ENCODE results near the gene FKTN.

The FKTN gene

GRCh38 chr9:105557804-105558610 is at the start of gene FKTN:
Gene FKTN (plus strand): TSS chr9:105558131. CDS start chr9:105575033, 16,902 bp downstream.
- ATAC-seq (ENCODE audit: insufficient read depth, low read depth) (peak; percentile 96), DNase-seq (peak; percentile 86)
- TF ChIP-seq CTCF (IDR thresholded peaks at IDR 0.05; ENCODE audit: borderline replicate concordance, extremely low read depth, low read length, poor library complexity, severe bottlenecking) (no peak), EZH2 (IDR thresholded peaks at IDR 0.05; ENCODE audit: borderline replicate concordance, low read depth, low read length, severe bottlenecking) (no peak)
- H3K27me3 ChIP-seq (ENCODE audit: insufficient read depth, low read length, poor library complexity), result no peaks in the 10 kb centered on the region
- no peaks in the 10 kb centered on the region for H4K20me1 ChIP-seq (ENCODE audit: insufficient read depth, low read length)
- peaks cover 11% of the 10 kb centered on the region for H3K9me3 ChIP-seq (ENCODE audit: insufficient read depth, low read length, severe bottlenecking)
- peak within 1 kb of the TSS; percentile 78 to 97 for H3K4me3 ChIP-seq (ENCODE audit: low read depth in 1 of 2, low read length in 2 of 2)
- peaks cover 21% of the 10 kb centered on the region for H3K4me1 ChIP-seq (ENCODE audit: insufficient read depth, low read length)
- peak within 1 kb of the TSS; percentile 86 for H3K27ac ChIP-seq (ENCODE audit: low read length)
- H3K36me3 ChIP-seq (ENCODE audit: insufficient read depth, low read length), result no peaks in the 10 kb centered on the region; the same call in 1 of the 2 replicates
- peak within 1 kb of the TSS; percentile 97 for H2AFZ ChIP-seq (ENCODE audit: low read depth, low read length)
- peak within 1 kb of the TSS; percentile 67 for H3K4me2 ChIP-seq (ENCODE audit: insufficient read depth, low read length)
- H3K79me2 ChIP-seq (ENCODE audit: insufficient read depth, low read length), result peaks cover 17% of the 10 kb centered on the region
- peak within 1 kb of the TSS; percentile 68 for H3K9ac ChIP-seq (ENCODE audit: low read depth, low read length)

GRCh38 chr9:105508530-105508929 is 49.4 kb upstream of the FKTN start:
- Histone ChIP-seq H4K20me1 (ENCODE audit: insufficient read depth, low read length) (no peaks in the 10 kb centered on the region), H3K36me3 (ENCODE audit: insufficient read depth, low read length) (no peaks in the 10 kb centered on the region), H3K9me3 (ENCODE audit: insufficient read depth, low read length, severe bottlenecking) (no peaks in the 10 kb centered on the region), H3K79me2 (ENCODE audit: insufficient read depth, low read length) (no peaks in the 10 kb centered on the region), H3K4me3 (ENCODE audit: low read depth in 1 of 2, low read length in 2 of 2) (no peak overlapping the region), H3K4me1 (ENCODE audit: insufficient read depth, low read length) (no peaks in the 10 kb centered on the region; the same call in 1 of the 2 replicates), H3K27me3 (ENCODE audit: insufficient read depth, low read length, poor library complexity) (no peaks in the 10 kb centered on the region), H3K27ac (ENCODE audit: low read length) (no peak overlapping the region), H2AFZ (ENCODE audit: low read depth, low read length) (no peak overlapping the region), H3K4me2 (ENCODE audit: insufficient read depth, low read length) (no peak overlapping the region), H3K9ac (ENCODE audit: low read depth, low read length) (no peak overlapping the region)
- TF ChIP-seq CTCF (IDR thresholded peaks at IDR 0.05; ENCODE audit: borderline replicate concordance, extremely low read depth, low read length, poor library complexity, severe bottlenecking) (no peak), EZH2 (IDR thresholded peaks at IDR 0.05; ENCODE audit: borderline replicate concordance, low read depth, low read length, severe bottlenecking) (no peak)
- DNase-seq (no peak), ATAC-seq (ENCODE audit: insufficient read depth, low read depth) (no peak)

GRCh38 chr9:105510024-105510423 is 47.9 kb upstream of the FKTN start:
- H3K27ac ChIP-seq (ENCODE audit: low read length), result no peak overlapping the region
- no peak overlapping the region for H3K4me2 ChIP-seq (ENCODE audit: insufficient read depth, low read length)

More at GRCh38 chr9:105510024-105510423, 47.9 kb upstream of the FKTN start:
- H3K27me3 ChIP-seq (ENCODE audit: insufficient read depth, low read length, poor library complexity), result no peaks in the 10 kb centered on the region
- H4K20me1 ChIP-seq (ENCODE audit: insufficient read depth, low read length), result no peaks in the 10 kb centered on the region
- H3K4me1 ChIP-seq (ENCODE audit: insufficient read depth, low read length), result no peaks in the 10 kb centered on the region
- no peak overlapping the region for H2AFZ ChIP-seq (ENCODE audit: low read depth, low read length)
- no peak overlapping the region for H3K9ac ChIP-seq (ENCODE audit: low read depth, low read length)
- no peak for DNase-seq
- no peak for ATAC-seq (ENCODE audit: insufficient read depth, low read depth)
- no peak for TF ChIP-seq EZH2 (IDR thresholded peaks at IDR 0.05; ENCODE audit: borderline replicate concordance, low read depth, low read length, severe bottlenecking)
- TF ChIP-seq CTCF (IDR thresholded peaks at IDR 0.05; ENCODE audit: borderline replicate concordance, extremely low read depth, low read length, poor library complexity, severe bottlenecking), result no peak
- no peak overlapping the region for H3K4me3 ChIP-seq (ENCODE audit: low read depth in 1 of 2, low read length in 2 of 2)
- no peaks in the 10 kb centered on the region for H3K36me3 ChIP-seq (ENCODE audit: insufficient read depth, low read length)
- H3K79me2 ChIP-seq (ENCODE audit: insufficient read depth, low read length), result no peaks in the 10 kb centered on the region
- no peaks in the 10 kb centered on the region for H3K9me3 ChIP-seq (ENCODE audit: insufficient read depth, low read length, severe bottlenecking)

Data from DND-41 (cell line).